ENCODE results near the gene PLCD3.
A peak's percentile ranks its signal among the peaks of the same experiment; 100 is the strongest.

PLCD3 gene

DNA sequence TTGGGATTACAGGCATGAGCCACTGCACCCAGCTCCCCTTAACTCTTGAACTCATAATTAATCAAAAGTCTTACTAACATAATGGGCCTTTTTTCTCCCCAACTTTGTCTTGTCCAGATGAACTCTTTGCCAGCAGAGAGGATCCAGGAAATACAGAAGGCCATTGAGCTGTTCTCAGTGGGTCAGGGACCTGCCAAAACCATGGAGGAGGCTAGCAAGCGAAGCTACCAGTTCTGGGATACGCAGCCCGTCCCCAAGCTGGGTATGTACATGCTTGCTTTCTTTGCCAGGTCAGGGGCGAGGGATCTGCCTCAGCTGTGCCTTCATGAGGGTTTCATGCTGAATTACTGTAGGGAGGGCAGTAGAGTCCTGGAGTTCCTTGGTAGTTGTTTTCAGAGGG is 45.9 kb downstream of the PLCD3 start:
- peak overlapping the region; percentile 39 for H4K91ac ChIP-seq (ENCODE audit: low read length)
- no peak overlapping the region for H3K27ac ChIP-seq (ENCODE audit: low read length, poor library complexity, severe bottlenecking)
- H3K14ac ChIP-seq (ENCODE audit: low read length in 2 of 2): no peak overlapping the region
- no peak overlapping the region for H3K4ac ChIP-seq (ENCODE audit: low read depth in 1 of 2, low read length in 2 of 2)
- no peak overlapping the region for H2AFZ ChIP-seq (ENCODE audit: low read depth, low read length)
- peaks cover 24% of the 10 kb centered on the region for H3K79me1 ChIP-seq (replicated peaks; ENCODE audit: low read length, poor library complexity, severe bottlenecking)
- H3K4me2 ChIP-seq (ENCODE audit: low read length, poor library complexity, severe bottlenecking): no peak overlapping the region
- 100% methylated on average over 4 of the region's 4 CpGs for WGBS
- peaks cover 19% of the 10 kb centered on the region for H3K4me1 ChIP-seq (ENCODE audit: control insufficient read depth, insufficient read depth, low read depth, low read length)
- no peak overlapping the region for H2BK120ac ChIP-seq (ENCODE audit: low read depth, low read length)
- no peak overlapping the region for H3K23ac ChIP-seq (ENCODE audit: low read length in 2 of 2)
- no peak overlapping the region for H2BK5ac ChIP-seq (ENCODE audit: low read depth, low read length, poor library complexity, severe bottlenecking)
- H3K36me3 ChIP-seq (ENCODE audit: control insufficient read depth in 1 of 2, insufficient read depth in 2 of 2, low read depth in 1 of 2, low read length in 2 of 2): peaks cover 58 to 90% of the 10 kb centered on the region in 2 experiments
- peak overlapping the region; percentile 6 for H4K8ac ChIP-seq (ENCODE audit: low read length)
- no peaks in the 10 kb centered on the region for H3K9me3 ChIP-seq (ENCODE audit: control insufficient read depth, low read length)
- H2AK5ac ChIP-seq (ENCODE audit: low read length, severe bottlenecking): peak overlapping the region; percentile 66
- peak overlapping the region; percentile 28 for H2BK15ac ChIP-seq (ENCODE audit: low read depth, poor library complexity, severe bottlenecking)
- no peak overlapping the region for H3K18ac ChIP-seq (ENCODE audit: low read depth in 1 of 2, low read length in 2 of 2)
- no peak overlapping the region for H3K9ac ChIP-seq (ENCODE audit: low read length)
- no peak for DNase-seq
- H3K27me3 ChIP-seq (ENCODE audit: control insufficient read depth in 1 of 2, insufficient read depth in 1 of 2, low read length in 2 of 2): no peaks in the 10 kb centered on the region
- H2BK12ac ChIP-seq (ENCODE audit: low read length in 2 of 2): no peak overlapping the region
- H3K4me3 ChIP-seq (ENCODE audit: insufficient read depth in 1 of 2, low read depth in 1 of 2, low read length in 2 of 2): no peak overlapping the region

DNA sequence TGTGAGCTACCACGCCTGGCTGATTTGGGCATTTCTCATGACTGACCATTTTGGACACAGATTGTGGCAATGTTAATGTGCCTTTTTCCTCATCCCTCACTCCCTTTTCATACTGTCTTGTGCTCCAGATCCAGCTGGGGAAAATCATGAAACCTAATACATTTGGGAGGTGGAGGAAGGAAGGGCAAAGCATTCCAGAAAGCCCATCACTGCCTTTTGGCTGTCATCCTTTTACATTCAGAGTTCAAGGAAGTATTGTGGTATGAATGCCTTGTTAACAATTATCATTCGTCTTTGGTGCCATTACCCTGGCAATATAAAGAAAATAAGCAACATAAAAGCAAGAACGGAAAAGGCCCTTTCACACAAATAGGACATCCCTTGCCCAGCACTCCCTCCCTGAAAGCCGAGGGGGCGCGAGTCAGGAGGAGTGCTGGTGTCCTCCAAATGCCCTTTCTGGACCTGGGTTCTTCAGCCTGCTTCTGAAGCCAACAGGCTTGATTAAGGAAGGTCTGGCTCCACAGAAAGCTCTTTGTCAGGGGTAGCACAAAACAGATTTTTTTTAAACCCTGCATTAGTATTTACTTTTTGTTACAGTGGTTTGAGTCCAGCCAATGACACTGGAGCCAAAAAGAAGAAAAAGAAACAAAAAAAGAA is 51.1 kb downstream of the PLCD3 start:
- H3K36me3 ChIP-seq (ENCODE audit: control insufficient read depth in 1 of 2, insufficient read depth in 2 of 2, low read depth in 1 of 2, low read length in 2 of 2): peaks cover 34 to 62% of the 10 kb centered on the region in 2 experiments
- H2AFZ ChIP-seq (ENCODE audit: low read depth, low read length): no peak overlapping the region
- H2BK5ac ChIP-seq (ENCODE audit: low read depth, low read length, poor library complexity, severe bottlenecking): no peak overlapping the region
- no peak overlapping the region for H3K4me2 ChIP-seq (ENCODE audit: low read length, poor library complexity, severe bottlenecking)
- H3K27ac ChIP-seq (ENCODE audit: low read length, poor library complexity, severe bottlenecking): no peak overlapping the region
- no peaks in the 10 kb centered on the region for H3K4me1 ChIP-seq (ENCODE audit: control insufficient read depth, insufficient read depth, low read depth, low read length)
- peaks cover 23% of the 10 kb centered on the region for H3K79me1 ChIP-seq (replicated peaks; ENCODE audit: low read length, poor library complexity, severe bottlenecking)
- H2AK5ac ChIP-seq (ENCODE audit: low read length, severe bottlenecking): no peak overlapping the region
- no peak overlapping the region for H3K14ac ChIP-seq (ENCODE audit: low read length in 2 of 2)
- no peak overlapping the region for H3K18ac ChIP-seq (ENCODE audit: low read depth in 1 of 2, low read length in 2 of 2)
- no peak overlapping the region for H4K91ac ChIP-seq (ENCODE audit: low read length)
- no peaks in the 10 kb centered on the region for H3K9me3 ChIP-seq (ENCODE audit: control insufficient read depth, low read length)
- no peaks in the 10 kb centered on the region for H3K27me3 ChIP-seq (ENCODE audit: control insufficient read depth in 1 of 2, insufficient read depth in 1 of 2, low read length in 2 of 2)
- no peak overlapping the region for H3K4ac ChIP-seq (ENCODE audit: low read depth in 1 of 2, low read length in 2 of 2)
- no peak for DNase-seq
- H3K4me3 ChIP-seq (ENCODE audit: insufficient read depth in 1 of 2, low read depth in 1 of 2, low read length in 2 of 2): no peak overlapping the region
- no peak overlapping the region for H3K23ac ChIP-seq (ENCODE audit: low read length in 2 of 2)
- no peak overlapping the region for H4K8ac ChIP-seq (ENCODE audit: low read length)
- no peak overlapping the region for H2BK120ac ChIP-seq (ENCODE audit: low read depth, low read length)
- 100% methylated on average over 6 of the region's 6 CpGs for WGBS
- H2BK15ac ChIP-seq (ENCODE audit: low read depth, poor library complexity, severe bottlenecking): no peak overlapping the region
- no peak overlapping the region for H2BK12ac ChIP-seq (ENCODE audit: low read length in 2 of 2)
- H3K9ac ChIP-seq (ENCODE audit: low read length): peak overlapping the region; percentile 45

GRCh38 chr17:45077643-45078042 is 54.7 kb downstream of the PLCD3 start:
- no peak overlapping the region for H4K8ac ChIP-seq (ENCODE audit: low read length)
- 96% methylated on average over 3 of the region's 3 CpGs for WGBS
- no peak overlapping the region for H2BK120ac ChIP-seq (ENCODE audit: low read depth, low read length)

DNA sequence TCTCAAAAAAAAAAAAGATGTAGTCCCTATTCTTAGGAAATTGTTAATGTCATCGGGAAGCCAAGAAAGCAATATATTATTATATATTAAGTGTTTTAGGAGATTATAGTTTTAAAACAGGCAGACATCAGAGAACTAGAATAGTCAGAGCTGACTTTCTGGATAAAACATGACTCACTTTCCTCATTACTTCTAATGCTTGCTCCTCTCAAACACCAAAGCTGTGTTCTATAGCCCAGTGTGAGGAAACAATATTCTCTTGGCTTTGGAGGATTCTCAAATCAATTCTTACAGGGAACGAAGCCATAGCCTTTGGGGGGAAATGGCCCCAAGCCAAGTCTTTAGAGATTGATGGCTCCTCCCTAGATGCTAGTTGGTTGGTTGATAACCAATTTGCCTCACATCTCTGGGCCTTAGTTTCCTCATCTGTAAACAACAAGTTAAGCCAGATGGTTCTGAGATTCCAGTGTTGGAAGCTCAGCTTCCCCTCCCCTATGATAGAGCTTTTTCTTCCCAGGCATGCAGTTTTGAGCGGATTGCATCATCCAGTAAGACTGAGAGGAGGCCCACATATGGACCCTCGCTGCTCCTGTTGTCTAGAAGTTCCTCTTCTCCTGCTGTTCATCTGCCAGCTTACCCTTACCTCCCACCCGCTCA is 58.8 kb downstream of the PLCD3 start:
- no peak overlapping the region for H3K18ac ChIP-seq (ENCODE audit: low read depth in 1 of 2, low read length in 2 of 2)
- no peak overlapping the region for H2BK5ac ChIP-seq (ENCODE audit: low read depth, low read length, poor library complexity, severe bottlenecking)
- no peak overlapping the region for H3K4me2 ChIP-seq (ENCODE audit: low read length, poor library complexity, severe bottlenecking)
- no peaks in the 10 kb centered on the region for H3K27me3 ChIP-seq (ENCODE audit: control insufficient read depth in 1 of 2, insufficient read depth in 1 of 2, low read length in 2 of 2)
- H3K4ac ChIP-seq (ENCODE audit: low read depth in 1 of 2, low read length in 2 of 2): no peak overlapping the region
- no peak overlapping the region for H2AK5ac ChIP-seq (ENCODE audit: low read length, severe bottlenecking)
- peak overlapping the region; percentile 78 for H3K9ac ChIP-seq (ENCODE audit: low read length)
- peaks cover 2% of the 10 kb centered on the region for H3K4me1 ChIP-seq (ENCODE audit: control insufficient read depth, insufficient read depth, low read depth, low read length)
- DNase-seq: peak; percentile 88
- H3K79me1 ChIP-seq (replicated peaks; ENCODE audit: low read length, poor library complexity, severe bottlenecking): peaks cover 6% of the 10 kb centered on the region
- H4K91ac ChIP-seq (ENCODE audit: low read length): no peak overlapping the region
- WGBS: 67% methylated on average over 3 of the region's 5 CpGs
- H3K36me3 ChIP-seq (ENCODE audit: control insufficient read depth in 1 of 2, insufficient read depth in 2 of 2, low read depth in 1 of 2, low read length in 2 of 2): peaks cover 24 to 41% of the 10 kb centered on the region in 2 experiments
- H4K8ac ChIP-seq (ENCODE audit: low read length): no peak overlapping the region
- peak overlapping the region; percentile 49 for H3K27ac ChIP-seq (ENCODE audit: low read length, poor library complexity, severe bottlenecking)
- H2AFZ ChIP-seq (ENCODE audit: low read depth, low read length): no peak overlapping the region
- no peak overlapping the region for H2BK15ac ChIP-seq (ENCODE audit: low read depth, poor library complexity, severe bottlenecking)
- H3K4me3 ChIP-seq (ENCODE audit: insufficient read depth in 1 of 2, low read depth in 1 of 2, low read length in 2 of 2): no peak overlapping the region
- no peak overlapping the region for H2BK120ac ChIP-seq (ENCODE audit: low read depth, low read length)
- no peak overlapping the region for H3K14ac ChIP-seq (ENCODE audit: low read length in 2 of 2)
- no peaks in the 10 kb centered on the region for H3K9me3 ChIP-seq (ENCODE audit: control insufficient read depth, low read length)
- H2BK12ac ChIP-seq (ENCODE audit: low read length in 2 of 2): no peak overlapping the region
- no peak overlapping the region for H3K23ac ChIP-seq (ENCODE audit: low read length in 2 of 2)

More at GRCh38 chr17:45077643-45078042, 54.7 kb downstream of the PLCD3 start:
- Histone ChIP-seq H2BK5ac (ENCODE audit: low read depth, low read length, poor library complexity, severe bottlenecking) (no peak overlapping the region), H3K27ac (ENCODE audit: low read length, poor library complexity, severe bottlenecking) (no peak overlapping the region), H3K36me3 (ENCODE audit: control insufficient read depth in 1 of 2, insufficient read depth in 2 of 2, low read depth in 1 of 2, low read length in 2 of 2) (peaks cover 25 to 42% of the 10 kb centered on the region in 2 experiments), H3K4me3 (ENCODE audit: insufficient read depth in 1 of 2, low read depth in 1 of 2, low read length in 2 of 2) (no peak overlapping the region), H3K4me2 (ENCODE audit: low read length, poor library complexity, severe bottlenecking) (no peak overlapping the region), H3K9me3 (ENCODE audit: control insufficient read depth, low read length) (no peaks in the 10 kb centered on the region), H3K23ac (ENCODE audit: low read length in 2 of 2) (no peak overlapping the region), H3K4ac (ENCODE audit: low read depth in 1 of 2, low read length in 2 of 2) (no peak overlapping the region), H3K14ac (ENCODE audit: low read length in 2 of 2) (no peak overlapping the region), H2BK15ac (ENCODE audit: low read depth, poor library complexity, severe bottlenecking) (no peak overlapping the region), H3K27me3 (ENCODE audit: control insufficient read depth in 1 of 2, insufficient read depth in 1 of 2, low read length in 2 of 2) (no peaks in the 10 kb centered on the region), H2BK12ac (ENCODE audit: low read length in 2 of 2) (peak overlapping the region in 1 of 2 experiments; percentile 45), H3K79me1 (replicated peaks; ENCODE audit: low read length, poor library complexity, severe bottlenecking) (peaks cover 19% of the 10 kb centered on the region), H4K91ac (ENCODE audit: low read length) (no peak overlapping the region), H3K9ac (ENCODE audit: low read length) (no peak overlapping the region), H2AFZ (ENCODE audit: low read depth, low read length) (no peak overlapping the region), H3K18ac (ENCODE audit: low read depth in 1 of 2, low read length in 2 of 2) (no peak overlapping the region), H3K4me1 (ENCODE audit: control insufficient read depth, insufficient read depth, low read depth, low read length) (peaks cover 2% of the 10 kb centered on the region), H2AK5ac (ENCODE audit: low read length, severe bottlenecking) (no peak overlapping the region)
- DNase-seq: no peak

All from mesenchymal stem cell (in vitro differentiated cells and primary cell).